ENCODE results near the gene VAV1.

Gene VAV1

DNA sequence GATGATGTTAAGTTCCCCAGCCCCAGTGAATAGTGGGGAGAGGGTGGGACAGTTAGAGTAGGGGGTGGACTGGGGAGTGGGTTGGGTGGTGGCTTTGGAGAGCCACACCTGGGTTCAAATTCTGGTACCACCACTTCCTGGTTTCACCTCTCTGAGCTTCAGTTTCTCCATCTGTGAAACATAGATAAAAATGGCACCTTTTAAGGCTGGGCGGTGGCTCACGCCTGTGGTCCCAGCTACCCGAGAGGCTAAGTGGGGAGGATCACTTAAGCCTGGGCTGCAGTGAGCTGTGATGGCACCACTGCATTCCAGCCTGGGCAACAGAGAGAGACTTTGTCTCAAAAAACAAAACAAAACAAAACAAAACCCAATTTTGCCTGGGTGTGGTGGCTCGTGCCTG, 5.9 kb downstream of the VAV1 start:
- no peak for DNase-seq (ENCODE audit: low read depth)
- no peaks in the 10 kb centered on the region for H3K27me3 ChIP-seq (replicated peaks; ENCODE audit: control insufficient read depth, insufficient read depth, low read length)
- no peaks in the 10 kb centered on the region for H3K36me3 ChIP-seq (ENCODE audit: control insufficient read depth, insufficient read depth, low read length, severe bottlenecking)
- H3K4me3 ChIP-seq (ENCODE audit: low read length): no peak overlapping the region
- no peaks in the 10 kb centered on the region for H3K9me3 ChIP-seq (ENCODE audit: control insufficient read depth, low read length)
- no peak overlapping the region for H3K9ac ChIP-seq (ENCODE audit: low read length)
- peaks cover 8% of the 10 kb centered on the region for H3K4me1 ChIP-seq (ENCODE audit: control insufficient read depth, insufficient read depth, low read length)

DNA sequence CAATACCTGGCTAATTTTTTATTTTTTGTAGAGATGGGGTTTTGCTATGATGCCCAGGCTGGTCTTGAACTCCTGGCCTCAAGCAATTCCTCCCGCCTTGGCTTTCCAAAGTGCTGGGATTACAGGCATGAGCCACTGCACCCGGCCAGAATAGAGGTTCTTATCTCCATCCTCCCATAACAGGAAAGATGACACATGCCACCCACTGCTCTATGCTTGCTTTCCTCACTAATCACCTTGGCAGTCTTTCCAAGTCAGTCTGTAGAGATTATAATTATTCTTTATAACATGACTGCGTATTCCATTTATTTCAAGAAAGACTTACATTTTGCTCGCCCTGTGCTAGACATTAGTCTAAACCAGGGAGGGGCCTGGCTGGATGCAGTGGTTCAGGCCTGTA, 6.7 kb downstream of the VAV1 start:
- Histone ChIP-seq H3K4me1 (ENCODE audit: control insufficient read depth, insufficient read depth, low read length) (peaks cover 8% of the 10 kb centered on the region), H3K9me3 (ENCODE audit: control insufficient read depth, low read length) (no peaks in the 10 kb centered on the region), H3K27me3 (replicated peaks; ENCODE audit: control insufficient read depth, insufficient read depth, low read length) (peaks cover 3% of the 10 kb centered on the region), H3K36me3 (ENCODE audit: control insufficient read depth, insufficient read depth, low read length, severe bottlenecking) (no peaks in the 10 kb centered on the region), H3K4me3 (ENCODE audit: low read length) (no peak overlapping the region), H3K9ac (ENCODE audit: low read length) (no peak overlapping the region)
- no peak for DNase-seq (ENCODE audit: low read depth)

DNA sequence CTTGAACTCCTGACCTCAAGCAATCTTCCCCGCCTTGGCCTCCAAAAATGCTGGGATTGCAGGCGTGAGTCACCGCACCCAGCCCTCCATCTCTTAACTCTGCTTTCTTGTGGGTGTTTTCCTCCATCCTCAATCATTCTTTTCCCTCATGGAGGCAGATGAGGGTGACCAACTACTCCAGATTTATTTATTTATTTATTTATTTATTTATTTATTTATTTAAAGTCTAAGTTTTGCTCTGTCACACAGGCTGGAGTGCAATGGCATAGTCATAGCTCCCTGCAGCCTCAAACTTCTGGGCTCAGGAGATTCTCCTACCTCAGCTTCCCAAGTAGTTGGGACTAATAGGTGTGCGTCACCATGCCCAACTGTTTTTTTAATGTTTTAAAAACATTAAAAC, 14.9 kb downstream of the VAV1 start:
- Histone ChIP-seq H3K27me3 (replicated peaks; ENCODE audit: control insufficient read depth, insufficient read depth, low read length) (peaks cover 31% of the 10 kb centered on the region), H3K36me3 (ENCODE audit: control insufficient read depth, insufficient read depth, low read length, severe bottlenecking) (no peaks in the 10 kb centered on the region), H3K9ac (ENCODE audit: low read length) (no peak overlapping the region), H3K9me3 (ENCODE audit: control insufficient read depth, low read length) (peaks cover 6% of the 10 kb centered on the region), H3K4me1 (ENCODE audit: control insufficient read depth, insufficient read depth, low read length) (no peaks in the 10 kb centered on the region), H3K4me3 (ENCODE audit: low read length) (no peak overlapping the region)
- no peak for DNase-seq (ENCODE audit: low read depth)

DNA sequence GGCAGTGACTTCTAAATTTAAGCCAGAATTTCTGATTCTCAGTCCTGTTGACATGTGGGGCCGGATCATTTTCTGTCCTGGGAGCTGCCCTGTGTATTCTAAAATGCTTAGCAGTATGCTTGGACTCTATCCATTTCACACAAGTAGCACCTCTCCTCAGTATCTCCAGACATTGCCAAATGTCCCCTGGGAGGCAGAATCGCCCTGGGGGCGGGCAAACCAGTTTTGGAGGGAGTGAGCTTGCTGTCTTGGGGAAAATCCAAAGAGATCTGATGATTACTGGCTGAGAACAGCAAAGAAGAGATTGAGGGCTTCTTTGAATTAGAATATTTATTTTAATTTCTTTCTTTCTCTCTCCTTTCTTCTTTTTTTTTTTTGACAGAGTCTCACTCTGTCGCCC, 16.4 kb downstream of the VAV1 start:
- Histone ChIP-seq H3K27me3 (replicated peaks; ENCODE audit: control insufficient read depth, insufficient read depth, low read length) (peaks cover 29% of the 10 kb centered on the region), H3K36me3 (ENCODE audit: control insufficient read depth, insufficient read depth, low read length, severe bottlenecking) (no peaks in the 10 kb centered on the region), H3K9ac (ENCODE audit: low read length) (no peak overlapping the region), H3K4me3 (ENCODE audit: low read length) (no peak overlapping the region), H3K9me3 (ENCODE audit: control insufficient read depth, low read length) (peaks cover 6% of the 10 kb centered on the region), H3K4me1 (ENCODE audit: control insufficient read depth, insufficient read depth, low read length) (no peaks in the 10 kb centered on the region)
- DNase-seq (ENCODE audit: low read depth): no peak

DNA sequence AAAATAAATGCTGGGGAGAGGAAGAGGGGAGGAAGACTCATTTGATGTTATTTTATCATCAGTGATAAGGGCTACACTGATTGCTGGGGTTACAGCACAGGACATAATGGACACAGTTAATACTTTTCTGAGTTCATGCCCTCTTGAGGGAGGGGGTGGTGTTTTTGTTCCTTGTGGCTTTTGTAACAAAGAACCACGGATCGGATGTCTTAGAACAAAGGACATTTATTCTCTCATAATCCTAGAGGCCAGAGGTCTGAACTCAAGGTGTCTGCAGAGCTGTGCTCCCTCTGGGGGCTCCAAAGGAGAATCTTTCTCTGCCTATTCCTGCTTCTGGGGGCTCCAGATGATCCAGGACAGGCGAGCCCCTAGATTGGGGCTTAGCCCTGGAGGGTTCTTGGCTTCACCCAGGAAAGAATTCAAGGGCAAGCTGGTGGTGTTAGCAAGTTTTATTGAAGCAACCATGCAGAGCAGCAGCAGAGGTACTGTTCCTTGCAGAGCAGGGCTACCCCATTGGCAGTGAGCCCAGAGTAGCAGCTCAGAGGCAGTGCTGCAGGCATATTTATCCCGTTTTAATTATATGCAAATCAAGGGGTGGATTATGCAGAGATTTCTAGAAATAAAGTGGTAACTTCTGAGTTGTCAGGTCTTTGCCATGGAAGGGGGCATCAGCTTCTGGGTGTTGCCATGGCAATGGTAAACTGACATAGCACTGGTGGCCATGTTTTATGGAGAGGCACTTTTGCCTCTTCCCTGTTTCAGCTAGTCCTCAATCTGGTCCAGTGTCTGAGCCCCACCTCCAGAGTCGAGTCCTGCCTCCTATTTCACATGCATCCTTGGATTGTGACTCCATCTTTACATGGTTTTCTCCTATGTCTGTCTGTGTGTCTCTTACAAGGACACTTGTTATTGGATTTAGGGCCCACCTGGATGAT, 18.0 kb downstream of the VAV1 start:
- no peak for DNase-seq (ENCODE audit: low read depth)

DNA sequence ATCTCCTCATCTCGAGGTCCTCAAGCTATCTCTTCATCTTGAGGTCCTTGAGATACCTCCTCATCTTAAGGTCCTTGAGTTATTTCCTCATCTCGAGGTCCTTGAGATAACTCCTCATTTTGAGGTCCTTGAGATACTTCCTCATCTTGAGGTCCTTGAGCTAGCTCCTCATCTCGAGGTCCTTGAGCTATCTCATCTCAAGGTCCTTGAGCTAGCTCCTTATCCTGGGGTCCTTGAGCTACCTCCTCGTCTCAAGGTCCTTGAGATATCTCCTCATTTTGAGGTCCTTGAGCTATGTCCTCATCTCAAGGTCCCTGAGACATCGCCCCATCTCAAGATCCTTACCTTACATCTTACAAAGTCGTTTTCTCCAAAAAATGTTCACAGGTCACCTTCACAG, 18.7 kb downstream of the VAV1 start:
- peaks cover 23% of the 10 kb centered on the region for H3K27me3 ChIP-seq (replicated peaks; ENCODE audit: control insufficient read depth, insufficient read depth, low read length)
- H3K4me3 ChIP-seq (ENCODE audit: low read length): no peak overlapping the region
- no peak for DNase-seq (ENCODE audit: low read depth)

More for the DNA sequence above, 18.0 kb downstream of the VAV1 start:
- H3K9me3 ChIP-seq (ENCODE audit: control insufficient read depth, low read length): peaks cover 14% of the 10 kb centered on the region
- no peaks in the 10 kb centered on the region for H3K4me1 ChIP-seq (ENCODE audit: control insufficient read depth, insufficient read depth, low read length)
- H3K9ac ChIP-seq (ENCODE audit: low read length): no peak overlapping the region
- no peak overlapping the region for H3K4me3 ChIP-seq (ENCODE audit: low read length)
- no peaks in the 10 kb centered on the region for H3K36me3 ChIP-seq (ENCODE audit: control insufficient read depth, insufficient read depth, low read length, severe bottlenecking)
- peaks cover 23% of the 10 kb centered on the region for H3K27me3 ChIP-seq (replicated peaks; ENCODE audit: control insufficient read depth, insufficient read depth, low read length)

DNA sequence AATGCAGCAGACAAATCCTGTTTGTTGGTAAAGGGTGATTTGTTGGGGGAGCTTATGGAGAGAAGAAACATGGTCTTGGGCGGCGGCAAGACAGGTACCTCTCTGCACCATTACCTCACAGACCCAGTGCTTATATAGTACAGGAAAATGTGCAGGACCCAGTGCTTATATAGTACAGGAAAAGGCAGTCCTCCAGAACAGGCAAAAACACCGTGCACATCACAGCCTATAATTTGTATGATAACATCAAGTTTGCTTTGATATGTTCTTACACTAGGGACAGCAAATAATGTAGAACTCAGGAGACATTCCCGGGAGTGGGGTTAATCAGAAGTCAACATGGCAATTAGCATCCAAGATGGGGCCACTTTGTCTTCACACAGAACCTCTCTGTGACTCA, 20.9 kb downstream of the VAV1 start:
- no peaks in the 10 kb centered on the region for H3K4me1 ChIP-seq (ENCODE audit: control insufficient read depth, insufficient read depth, low read length)
- H3K36me3 ChIP-seq (ENCODE audit: control insufficient read depth, insufficient read depth, low read length, severe bottlenecking): no peaks in the 10 kb centered on the region
- no peak overlapping the region for H3K4me3 ChIP-seq (ENCODE audit: low read length)
- H3K27me3 ChIP-seq (replicated peaks; ENCODE audit: control insufficient read depth, insufficient read depth, low read length): peaks cover 23% of the 10 kb centered on the region
- no peak overlapping the region for H3K9ac ChIP-seq (ENCODE audit: low read length)
- peaks cover 14% of the 10 kb centered on the region for H3K9me3 ChIP-seq (ENCODE audit: control insufficient read depth, low read length)
- no peak for DNase-seq (ENCODE audit: low read depth)

More for the DNA sequence above, 18.7 kb downstream of the VAV1 start:
- H3K9ac ChIP-seq (ENCODE audit: low read length): no peak overlapping the region
- H3K36me3 ChIP-seq (ENCODE audit: control insufficient read depth, insufficient read depth, low read length, severe bottlenecking): no peaks in the 10 kb centered on the region
- H3K9me3 ChIP-seq (ENCODE audit: control insufficient read depth, low read length): peaks cover 14% of the 10 kb centered on the region
- H3K4me1 ChIP-seq (ENCODE audit: control insufficient read depth, insufficient read depth, low read length): no peaks in the 10 kb centered on the region

DNA sequence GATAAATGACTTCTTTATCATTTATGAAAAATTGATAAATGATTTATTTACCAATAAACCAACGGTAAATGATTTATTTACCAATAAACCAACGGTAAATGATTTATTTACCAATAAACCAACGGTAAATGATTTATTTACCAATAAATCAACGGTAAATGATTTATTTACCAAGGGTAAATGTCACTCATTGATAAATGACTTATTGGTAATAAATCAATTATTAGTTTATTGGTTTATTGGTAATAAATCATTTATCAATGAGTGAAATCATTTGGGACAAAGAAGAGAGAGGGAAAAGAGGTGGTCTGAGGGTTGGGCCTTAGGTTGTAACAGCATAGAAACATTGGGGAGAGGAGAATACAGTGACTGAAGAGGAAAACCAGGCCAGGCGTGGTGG, 21.5 kb downstream of the VAV1 start:
- DNase-seq (ENCODE audit: low read depth): no peak
- no peaks in the 10 kb centered on the region for H3K4me1 ChIP-seq (ENCODE audit: control insufficient read depth, insufficient read depth, low read length)
- peaks cover 14% of the 10 kb centered on the region for H3K9me3 ChIP-seq (ENCODE audit: control insufficient read depth, low read length)
- H3K27me3 ChIP-seq (replicated peaks; ENCODE audit: control insufficient read depth, insufficient read depth, low read length): peaks cover 23% of the 10 kb centered on the region
- H3K36me3 ChIP-seq (ENCODE audit: control insufficient read depth, insufficient read depth, low read length, severe bottlenecking): no peaks in the 10 kb centered on the region
- no peak overlapping the region for H3K9ac ChIP-seq (ENCODE audit: low read length)
- H3K4me3 ChIP-seq (ENCODE audit: low read length): no peak overlapping the region

DNA sequence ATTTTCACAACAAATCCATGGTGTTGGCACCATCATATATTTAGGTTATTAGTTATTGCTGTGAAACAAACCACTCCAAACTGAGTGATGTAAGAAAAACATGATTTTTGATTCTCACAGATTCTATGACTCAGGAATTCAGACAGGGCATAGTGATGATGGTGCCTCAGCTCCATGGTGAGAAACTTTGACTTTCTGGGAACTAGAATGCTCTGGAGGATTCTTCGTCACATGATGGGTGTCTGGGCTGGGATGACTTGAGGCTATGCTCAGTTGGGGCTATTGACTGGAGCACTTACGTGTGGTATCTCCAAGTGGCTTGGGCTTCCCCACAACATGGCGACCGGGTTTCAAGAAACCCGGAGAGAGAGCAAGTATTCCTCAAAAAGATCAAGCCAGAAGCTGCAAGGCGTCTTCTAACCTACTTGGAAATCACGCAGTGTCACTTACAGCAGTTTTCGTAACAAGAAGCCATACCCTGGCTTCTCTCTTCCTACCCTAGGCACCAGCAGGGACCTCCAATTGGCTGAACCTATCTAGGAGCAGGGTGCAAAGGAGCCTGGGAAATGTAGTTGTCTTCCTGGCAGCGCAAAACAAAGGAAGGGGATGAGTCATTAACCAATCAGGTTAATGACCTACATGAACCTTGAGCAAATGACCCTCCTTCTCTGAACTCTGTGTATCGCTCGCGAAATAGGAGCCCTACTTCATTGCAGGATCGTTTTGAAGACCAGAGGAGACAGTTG, 22.4 kb downstream of the VAV1 start:
- DNase-seq (ENCODE audit: low read depth): no peak
- Histone ChIP-seq H3K4me1 (ENCODE audit: control insufficient read depth, insufficient read depth, low read length) (no peaks in the 10 kb centered on the region), H3K36me3 (ENCODE audit: control insufficient read depth, insufficient read depth, low read length, severe bottlenecking) (no peaks in the 10 kb centered on the region)

DNA sequence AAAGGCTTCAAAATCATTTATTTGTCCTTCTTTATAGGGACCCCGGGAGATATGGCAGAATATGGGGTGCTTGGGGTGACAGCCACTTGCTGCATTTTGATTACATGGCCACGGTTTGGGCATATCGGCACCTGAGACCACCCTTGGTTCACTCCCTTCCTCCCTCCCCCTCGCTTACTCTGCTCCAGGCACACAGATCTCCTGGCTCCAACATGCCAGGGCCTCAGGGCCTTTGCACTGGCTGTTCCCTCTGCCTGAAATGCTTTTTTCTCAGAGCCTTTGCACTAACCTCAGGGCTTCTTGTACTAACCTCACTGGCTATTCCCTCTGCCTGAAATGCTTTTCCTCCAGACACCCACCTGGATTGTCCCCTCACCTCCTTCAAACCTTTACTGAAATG, 23.8 kb downstream of the VAV1 start:
- no peak for DNase-seq (ENCODE audit: low read depth)
- H3K9me3 ChIP-seq (ENCODE audit: control insufficient read depth, low read length): peaks cover 12% of the 10 kb centered on the region
- no peak overlapping the region for H3K9ac ChIP-seq (ENCODE audit: low read length)
- H3K27me3 ChIP-seq (replicated peaks; ENCODE audit: control insufficient read depth, insufficient read depth, low read length): peaks cover 19% of the 10 kb centered on the region
- H3K4me3 ChIP-seq (ENCODE audit: low read length): no peak overlapping the region
- H3K36me3 ChIP-seq (ENCODE audit: control insufficient read depth, insufficient read depth, low read length, severe bottlenecking): no peaks in the 10 kb centered on the region
- H3K4me1 ChIP-seq (ENCODE audit: control insufficient read depth, insufficient read depth, low read length): peaks cover under 1% of the 10 kb centered on the region

More for the DNA sequence above, 22.4 kb downstream of the VAV1 start:
- H3K4me3 ChIP-seq (ENCODE audit: low read length): no peak overlapping the region
- H3K9ac ChIP-seq (ENCODE audit: low read length): no peak overlapping the region
- H3K9me3 ChIP-seq (ENCODE audit: control insufficient read depth, low read length): peaks cover 14% of the 10 kb centered on the region
- peaks cover 23% of the 10 kb centered on the region for H3K27me3 ChIP-seq (replicated peaks; ENCODE audit: control insufficient read depth, insufficient read depth, low read length)

DNA sequence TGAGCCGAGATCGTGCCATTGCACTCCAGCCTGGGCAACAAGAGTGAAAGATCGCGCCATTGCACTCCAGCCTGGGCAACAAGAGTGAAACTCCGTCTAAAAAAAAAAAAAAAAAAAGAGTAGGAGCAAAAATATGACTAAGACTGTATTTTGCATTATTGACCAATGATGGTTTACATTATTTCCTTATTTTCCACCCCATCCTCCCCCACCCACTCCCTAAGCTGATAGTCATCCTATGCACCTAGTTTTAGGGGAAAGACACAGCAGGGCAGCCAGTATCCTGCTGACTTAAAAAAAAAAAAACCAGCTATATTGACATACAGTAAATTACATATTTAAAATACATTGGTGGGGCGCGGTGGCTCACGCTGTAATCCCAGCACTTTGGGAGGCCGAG, 25.1 kb downstream of the VAV1 start:
- H3K36me3 ChIP-seq (ENCODE audit: control insufficient read depth, insufficient read depth, low read length, severe bottlenecking): no peaks in the 10 kb centered on the region
- H3K27me3 ChIP-seq (replicated peaks; ENCODE audit: control insufficient read depth, insufficient read depth, low read length): peaks cover 11% of the 10 kb centered on the region
- H3K9me3 ChIP-seq (ENCODE audit: control insufficient read depth, low read length): peaks cover 8% of the 10 kb centered on the region
- no peak for DNase-seq (ENCODE audit: low read depth)
- H3K9ac ChIP-seq (ENCODE audit: low read length): no peak overlapping the region
- H3K4me1 ChIP-seq (ENCODE audit: control insufficient read depth, insufficient read depth, low read length): peaks cover 6% of the 10 kb centered on the region
- H3K4me3 ChIP-seq (ENCODE audit: low read length): no peak overlapping the region
